Measurements from ENCODE around the gene KIAA0930.

DNA sequence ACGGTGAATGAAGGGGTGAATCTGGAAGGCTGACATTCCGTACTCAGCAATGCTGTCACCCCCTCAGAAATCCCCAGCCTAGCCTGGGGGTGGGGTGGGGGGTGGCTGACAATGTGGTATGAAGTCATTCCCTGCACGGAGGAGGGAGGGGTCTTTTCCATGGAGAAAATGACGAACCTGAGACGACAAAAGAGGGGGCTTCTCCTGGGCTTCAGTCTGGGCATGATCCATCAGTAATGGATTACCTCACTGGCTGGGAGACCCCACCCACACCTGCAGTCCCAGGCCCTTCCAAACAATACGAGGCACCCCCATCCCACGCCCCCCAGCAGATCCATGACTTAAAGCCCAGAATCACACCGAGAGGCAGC, 1.0 kb downstream of the KIAA0930 start:
- TF ChIP-seq, protein P1, sequence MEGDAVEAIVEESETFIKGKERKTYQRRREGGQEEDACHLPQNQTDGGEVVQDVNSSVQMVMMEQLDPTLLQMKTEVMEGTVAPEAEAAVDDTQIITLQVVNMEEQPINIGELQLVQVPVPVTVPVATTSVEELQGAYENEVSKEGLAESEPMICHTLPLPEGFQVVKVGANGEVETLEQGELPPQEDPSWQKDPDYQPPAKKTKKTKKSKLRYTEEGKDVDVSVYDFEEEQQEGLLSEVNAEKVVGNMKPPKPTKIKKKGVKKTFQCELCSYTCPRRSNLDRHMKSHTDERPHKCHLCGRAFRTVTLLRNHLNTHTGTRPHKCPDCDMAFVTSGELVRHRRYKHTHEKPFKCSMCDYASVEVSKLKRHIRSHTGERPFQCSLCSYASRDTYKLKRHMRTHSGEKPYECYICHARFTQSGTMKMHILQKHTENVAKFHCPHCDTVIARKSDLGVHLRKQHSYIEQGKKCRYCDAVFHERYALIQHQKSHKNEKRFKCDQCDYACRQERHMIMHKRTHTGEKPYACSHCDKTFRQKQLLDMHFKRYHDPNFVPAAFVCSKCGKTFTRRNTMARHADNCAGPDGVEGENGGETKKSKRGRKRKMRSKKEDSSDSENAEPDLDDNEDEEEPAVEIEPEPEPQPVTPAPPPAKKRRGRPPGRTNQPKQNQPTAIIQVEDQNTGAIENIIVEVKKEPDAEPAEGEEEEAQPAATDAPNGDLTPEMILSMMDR (IDR thresholded peaks at IDR 0.05), result no peak
- TF ChIP-seq POLR2A (IDR thresholded peaks at IDR 0.05), result no peak

Data from uterus (tissue), 2 donors.